Frontal cortex (tissue), 4 donors: ENCODE measurements around the gene GDNF. TPM values are rescaled to one million over a fixed set of nuclear protein-coding genes. Genes with fewer than 3 reads are reported as not detected.

ENCODE experiments used
- DNase-seq, 2 donors: peaks; one replicate each; pipeline ENCODE4 v3.0.0; 2012; ENCODE audit warnings: low spot score in 2 of 2
- FAIRE-seq: peaks from 2 replicates; lab custom pipeline; 2012; peaks lifted over from hg19 to GRCh38; lab: Jason Lieb, UNC
- total RNA-seq: library from RNA; depleted of rRNA; stranded (reverse); fragments of >200 nt; gene quantifications from one replicate; pipeline ENCODE4 v1.2.3, GENCODE V29; 2014
- donor health status: control.
- donor health status: control.
- donor health status: control.

Gene GDNF
- total RNA-seq, 1 donor from 2014 or later, result not detected

DNA sequence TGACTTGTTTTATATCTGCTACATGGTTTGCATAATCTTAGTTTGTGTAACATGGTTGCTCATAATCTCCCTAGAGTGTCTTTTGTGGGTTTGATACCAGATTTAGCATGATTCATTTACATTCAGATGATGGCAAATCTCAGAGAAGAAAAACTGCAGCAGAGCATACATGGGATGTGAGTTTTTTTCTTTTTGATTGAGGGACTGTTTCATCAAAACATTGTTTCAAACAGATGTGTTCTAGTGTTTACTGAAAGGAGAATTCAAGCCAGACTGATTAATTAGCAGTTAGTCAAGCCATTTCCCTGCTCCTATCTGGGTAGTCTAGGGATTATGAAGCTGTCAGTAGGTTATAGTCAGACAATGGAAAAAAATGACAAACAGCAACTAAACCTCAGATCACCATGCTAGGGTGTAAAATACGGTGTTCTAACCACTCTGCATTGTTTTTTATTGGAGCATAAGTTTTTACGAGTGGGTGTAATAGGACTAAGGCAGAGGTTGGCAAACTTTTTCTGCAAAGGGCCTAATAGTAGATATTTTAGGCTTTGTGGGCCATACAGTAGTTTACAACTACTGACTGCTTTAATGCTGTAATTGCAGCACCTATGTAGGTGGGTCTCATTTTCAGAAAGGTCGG lies 10.5 kb upstream of the GDNF start:
- DNase-seq (no peak), FAIRE-seq (no peak)

DNA sequence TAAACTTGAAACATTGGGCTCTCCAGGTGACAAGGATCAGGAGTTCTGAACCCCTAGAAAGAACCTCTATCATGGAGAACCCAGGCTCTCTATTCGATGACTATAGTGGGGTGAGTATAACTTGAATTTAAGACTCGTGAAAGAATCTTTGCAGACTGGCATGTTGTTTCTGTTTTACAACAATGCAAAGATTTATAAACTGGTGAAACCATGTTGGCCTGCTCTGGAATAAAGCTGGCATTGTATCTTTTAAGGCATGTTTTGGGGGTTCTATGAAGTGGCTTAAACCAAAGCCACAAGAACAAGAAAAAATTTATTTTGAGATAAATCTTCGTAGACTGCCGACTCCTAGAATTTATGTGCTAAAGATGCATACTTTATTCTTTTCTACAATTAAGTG lies 9.8 kb upstream of the GDNF start:
- DNase-seq (no peak), FAIRE-seq (no peak)

DNA sequence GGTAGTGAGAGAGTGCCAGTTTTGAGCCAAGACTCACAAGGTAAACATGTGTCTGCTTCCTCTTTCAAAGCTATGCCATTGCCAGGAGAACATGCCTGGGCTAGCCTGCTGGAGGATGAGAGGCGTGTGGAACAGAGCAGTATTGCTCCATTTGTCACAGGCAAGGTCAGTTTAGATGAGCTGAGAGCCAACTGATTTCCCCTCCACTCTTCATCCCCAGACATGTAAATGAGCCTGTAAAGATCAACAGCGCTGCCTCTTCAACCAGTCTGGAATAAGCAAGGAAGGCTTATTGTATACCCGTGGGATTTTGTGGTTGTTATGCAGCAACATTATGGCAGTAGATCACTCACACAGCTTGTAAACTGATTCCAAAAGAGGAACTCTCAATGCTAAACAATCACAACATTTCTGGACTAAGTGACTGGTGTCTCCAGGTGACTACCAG lies 8.2 kb upstream of the GDNF start:
- no peak for FAIRE-seq
- no peak for DNase-seq

DNA sequence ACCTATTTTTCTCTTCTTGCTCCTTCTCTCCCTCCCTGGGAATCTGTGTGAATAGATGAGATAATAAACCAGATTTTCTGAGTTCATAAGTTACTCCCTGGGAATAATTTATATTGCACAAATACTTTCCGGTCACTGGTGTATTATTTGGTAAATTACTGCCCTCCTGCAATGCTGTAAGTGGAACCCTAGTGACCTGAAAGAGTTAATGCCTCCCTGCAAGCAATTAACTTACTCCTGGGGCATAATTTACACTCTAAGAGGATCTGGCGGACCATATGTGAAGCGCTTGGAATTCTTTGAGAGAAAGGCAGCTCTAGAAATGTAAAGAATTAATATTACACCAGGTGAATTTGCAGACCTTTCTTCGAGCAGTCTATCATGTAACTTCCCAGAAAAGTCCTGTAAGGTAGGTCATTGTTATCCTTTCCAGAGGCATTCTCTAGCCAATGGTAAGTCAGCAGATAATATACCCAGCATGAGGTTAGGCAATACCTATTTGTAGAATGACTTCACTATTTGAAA lies 7.0 kb upstream of the GDNF start:
- no peak for DNase-seq
- FAIRE-seq, result no peak

DNA sequence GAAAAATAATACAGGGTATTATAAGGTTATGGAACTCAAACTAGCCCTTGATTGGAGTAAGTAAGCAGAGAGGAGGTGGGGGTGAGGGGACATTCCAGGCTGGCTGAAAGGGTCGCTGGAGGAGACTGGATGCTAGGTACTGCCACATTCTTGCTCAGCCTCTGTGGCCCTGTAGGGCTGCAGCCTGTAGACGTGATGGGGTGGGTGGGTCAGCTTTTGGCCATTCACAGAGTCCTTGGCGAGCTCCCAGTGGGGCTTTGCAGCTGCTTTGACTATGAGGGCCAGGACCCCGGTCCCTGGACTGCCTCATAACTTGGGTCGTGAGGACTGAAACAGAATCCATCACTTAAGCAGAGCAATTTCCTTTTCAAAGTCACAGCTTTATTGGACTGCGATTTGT lies 4.2 kb upstream of the GDNF start:
- no peak for DNase-seq
- FAIRE-seq, result no peak

DNA sequence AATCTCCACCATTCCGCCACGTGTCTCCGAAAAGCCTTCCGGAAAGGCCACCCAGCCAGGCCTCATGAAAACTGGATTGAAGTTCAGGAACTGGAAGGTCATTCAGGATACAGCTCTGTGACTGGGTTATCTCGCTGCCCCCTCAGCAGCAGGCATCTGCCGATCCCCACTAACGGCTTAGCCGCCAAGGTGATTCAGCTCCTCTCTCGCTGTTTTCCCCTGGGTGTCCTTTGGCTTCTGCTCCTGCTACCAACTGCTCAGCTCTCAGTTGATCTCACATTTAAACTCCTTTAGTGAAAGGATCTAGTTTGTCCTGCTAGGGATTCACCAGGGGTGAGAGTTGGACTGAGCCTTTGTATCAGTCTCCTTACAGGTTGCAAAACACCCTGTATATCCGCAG lies 2.2 kb upstream of the GDNF start:
- DNase-seq (no peak), FAIRE-seq (no peak)

DNA sequence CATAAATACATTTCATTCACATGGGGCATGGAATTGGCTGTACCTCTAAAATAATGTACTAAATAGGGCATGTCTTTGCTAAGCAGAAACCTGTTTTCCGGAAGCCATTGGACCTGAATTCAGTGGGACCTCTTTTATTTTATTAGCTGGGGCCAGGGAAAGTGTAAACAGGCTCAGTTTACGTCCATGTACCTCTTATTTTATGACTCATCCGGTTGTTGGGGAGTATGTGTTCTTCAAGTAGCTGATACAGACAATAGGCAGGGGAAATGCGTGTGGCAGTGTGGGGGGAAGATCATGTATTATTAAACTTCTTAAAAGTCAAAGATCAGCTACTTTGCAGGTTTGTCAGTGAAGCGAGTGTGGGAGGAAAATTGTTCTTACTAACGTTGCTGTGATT lies 1.4 kb upstream of the GDNF start:
- FAIRE-seq (no peak), DNase-seq (no peak)

DNA sequence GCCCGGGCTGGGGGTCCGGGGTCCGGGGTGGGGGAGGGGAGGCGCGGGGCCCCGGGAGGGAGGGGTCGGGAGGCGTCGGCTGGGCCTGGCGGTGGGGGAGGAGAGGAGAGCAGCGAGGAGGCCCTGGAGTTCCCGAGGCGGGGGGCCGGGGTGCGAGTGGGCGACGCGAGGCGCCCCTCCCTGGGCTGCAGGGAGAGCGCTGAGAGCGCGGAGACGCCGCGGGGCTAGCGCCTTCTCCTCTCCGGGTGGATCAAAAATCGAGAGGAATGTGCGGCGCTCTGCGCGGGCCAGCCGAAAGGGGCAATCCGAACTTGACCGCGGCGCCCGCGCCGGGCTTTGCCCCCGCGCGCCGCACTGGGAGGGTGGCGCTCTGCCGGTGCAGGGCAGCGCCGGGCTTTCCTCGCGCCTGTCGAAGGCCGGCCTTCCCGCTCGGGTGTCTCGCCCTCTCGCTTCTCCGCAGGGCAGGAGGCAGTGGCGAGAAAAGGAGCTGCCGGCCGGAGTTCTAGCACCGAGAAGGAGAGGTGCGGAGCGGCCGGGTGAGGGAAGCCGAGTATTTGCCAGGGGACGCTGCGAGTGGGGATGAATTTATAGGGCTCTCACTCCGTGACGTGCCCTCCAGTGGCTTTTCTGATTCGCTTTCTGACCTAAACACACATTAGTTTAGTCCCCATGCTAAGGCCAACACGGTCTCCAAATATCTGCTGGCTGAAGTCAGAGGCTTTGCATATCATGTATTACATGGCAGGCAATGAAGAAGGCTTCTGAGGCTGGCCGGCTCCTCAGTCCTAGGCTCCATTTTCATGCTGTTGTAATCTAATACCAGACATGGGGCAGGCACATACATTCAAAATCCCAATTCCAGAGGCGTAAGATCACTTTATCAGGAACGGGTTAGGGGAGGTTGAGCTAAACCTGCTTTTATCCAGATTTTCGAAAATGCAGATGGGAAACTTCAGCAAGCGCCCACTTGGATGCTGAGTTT lies 503 bp upstream of the GDNF start:
- no peak for FAIRE-seq

DNA sequence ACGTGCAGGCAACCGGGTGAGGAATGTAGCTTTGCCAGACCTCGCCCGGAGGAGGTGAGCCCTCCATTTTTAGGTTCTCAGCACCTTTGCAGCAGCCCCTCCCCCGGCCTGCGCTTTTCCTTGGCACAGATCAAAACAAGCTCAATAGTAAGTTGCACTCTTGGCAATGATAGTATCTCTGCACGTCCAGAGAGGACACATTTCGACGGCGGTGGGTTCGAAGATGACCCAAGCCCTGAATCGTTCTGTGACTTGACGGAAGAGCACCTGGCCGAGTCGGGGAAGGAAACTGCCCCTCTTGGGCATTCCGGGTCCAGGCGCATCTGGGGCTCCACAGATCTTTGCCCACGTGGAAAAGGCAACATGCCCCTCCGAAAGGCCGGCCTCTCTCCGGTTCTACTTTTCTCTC lies 904 bp downstream of the GDNF start:
- DNase-seq (peak in 1 of 2 donors; percentile 31), FAIRE-seq (no peak)

More for the DNA sequence above, 503 bp upstream of the GDNF start:
- peak in 1 of 2 donors; percentile 49 for DNase-seq

DNA sequence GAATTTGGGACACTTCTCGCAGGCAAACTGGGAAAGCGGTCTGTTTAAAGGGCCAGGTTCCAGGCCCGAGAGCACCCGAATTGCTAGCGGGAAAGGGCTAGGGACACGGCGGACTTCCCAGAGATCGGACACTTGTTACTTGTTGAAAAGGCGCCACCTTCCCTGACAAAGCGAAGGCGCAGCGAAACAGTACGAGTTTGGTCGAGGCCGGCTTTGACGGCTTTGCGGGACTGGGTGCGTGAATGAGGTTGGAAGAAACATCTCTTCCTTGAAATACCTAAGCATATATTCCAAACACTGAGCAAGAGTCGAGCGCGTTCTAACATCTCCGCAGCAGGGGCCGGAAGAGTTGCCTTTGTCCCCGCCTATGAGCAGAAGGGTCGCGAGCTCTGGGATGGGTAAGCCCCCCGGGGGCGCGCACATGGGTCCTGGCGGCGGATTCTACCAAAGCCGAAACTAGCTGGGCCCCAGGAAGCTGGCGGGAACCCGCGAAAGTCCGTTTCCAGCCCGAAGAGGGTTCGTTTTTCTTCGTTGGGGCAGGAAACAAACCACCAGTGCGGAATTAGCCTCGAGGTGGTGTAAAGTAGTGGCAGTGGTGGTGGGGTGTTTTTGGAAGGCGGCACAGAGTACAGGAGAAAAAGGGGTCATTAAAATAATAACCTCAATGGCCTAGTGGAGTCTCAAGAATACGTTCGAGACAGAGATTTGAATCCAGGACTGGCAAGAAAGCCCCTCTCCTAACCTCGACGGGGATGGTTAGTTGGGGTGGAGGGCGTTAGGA lies 1.5 kb downstream of the GDNF start:
- peak; percentile 29 to 62 for DNase-seq
- no peak for FAIRE-seq

DNA sequence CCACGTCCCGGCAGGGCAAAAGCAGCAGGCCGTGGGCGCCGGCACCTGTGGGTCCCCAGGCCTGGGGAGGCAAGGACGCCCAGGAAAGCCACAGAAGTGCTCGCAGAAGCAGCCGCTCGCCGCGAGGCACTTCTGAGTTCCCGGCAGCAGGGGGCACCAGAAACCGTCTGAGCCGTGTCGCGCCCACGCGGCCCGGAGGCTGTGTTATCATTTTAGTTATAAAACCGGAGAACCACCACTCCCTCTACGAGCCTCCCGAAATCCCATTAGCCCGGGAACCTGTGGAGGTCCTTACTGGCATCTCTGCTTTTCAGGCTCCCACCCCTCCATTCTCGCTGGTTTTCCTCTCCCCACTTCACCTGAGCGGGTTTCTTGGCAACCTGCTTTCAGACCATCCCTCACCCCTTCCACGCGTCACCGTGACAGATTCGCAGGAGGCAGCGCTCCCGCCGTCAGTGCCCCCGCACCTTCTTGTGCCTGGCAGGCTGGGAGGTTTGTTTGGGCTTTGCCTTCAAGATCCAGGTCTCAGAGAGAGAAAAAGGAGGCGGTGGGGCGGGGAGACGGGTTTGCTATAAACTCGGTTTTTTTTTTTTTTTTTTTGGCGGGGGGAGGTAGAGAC lies 2.3 kb downstream of the GDNF start:
- DNase-seq (peak; percentile 81 to 85), FAIRE-seq (no peak)

DNA sequence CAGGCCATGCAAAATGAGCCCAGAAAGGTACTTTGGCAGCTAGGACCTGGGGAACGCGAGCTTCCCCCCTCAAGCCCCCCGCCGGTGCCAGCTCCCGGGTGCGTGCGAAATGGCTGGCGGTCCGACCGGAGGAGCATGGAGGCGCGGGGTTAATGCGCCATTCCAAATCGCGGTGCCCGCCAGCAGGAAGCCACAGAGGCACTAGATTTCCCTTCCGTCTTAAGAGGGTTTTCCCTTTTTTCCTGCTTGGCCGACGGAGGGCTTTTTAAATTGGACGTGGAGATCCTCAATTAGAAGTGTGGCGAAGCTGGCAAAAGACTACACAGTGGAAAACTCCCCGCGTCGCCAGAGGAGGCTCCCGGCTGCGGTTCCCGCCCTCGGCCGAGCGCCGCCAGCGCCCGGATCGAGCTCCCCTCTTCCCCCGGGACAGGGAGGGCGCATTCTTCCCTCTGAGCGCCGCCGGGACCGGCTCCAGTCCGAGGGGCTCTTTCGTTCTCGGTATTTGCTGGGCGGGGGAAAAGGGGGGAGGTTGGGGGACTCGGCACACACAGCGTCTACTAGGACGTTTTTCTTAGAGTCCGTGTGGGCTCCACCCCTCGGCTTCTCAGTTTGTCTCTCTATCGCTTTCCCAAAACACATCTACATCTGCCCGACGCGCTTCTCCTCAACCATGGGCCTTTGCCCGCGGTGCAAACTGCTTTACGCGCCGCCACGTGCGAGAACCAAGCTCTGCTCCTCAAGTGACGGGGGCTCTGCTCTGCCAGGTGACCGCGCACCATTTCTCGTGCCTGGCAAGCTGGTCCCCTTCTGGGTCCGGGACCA lies 3.0 kb downstream of the GDNF start:
- DNase-seq, result peak; percentile 38 to 62
- no peak for FAIRE-seq

DNA sequence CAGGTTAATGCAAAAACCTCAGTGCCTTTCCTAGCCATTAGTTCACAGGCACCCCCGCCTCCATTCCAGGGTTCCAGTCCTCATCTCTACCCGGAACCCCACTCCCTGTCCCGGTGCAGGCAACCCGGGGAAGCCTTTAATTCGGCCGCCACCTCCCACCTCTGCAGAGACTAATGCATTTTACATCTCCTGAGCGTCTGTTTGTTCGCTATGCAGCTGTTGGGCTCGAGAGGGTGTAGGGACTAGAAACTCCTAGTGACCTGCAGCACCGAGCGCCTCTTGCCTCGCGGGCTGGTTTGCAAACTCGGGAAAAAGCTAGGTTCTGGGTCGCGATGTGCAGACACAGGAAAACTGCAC lies 3.6 kb downstream of the GDNF start:
- DNase-seq, result no peak

DNA sequence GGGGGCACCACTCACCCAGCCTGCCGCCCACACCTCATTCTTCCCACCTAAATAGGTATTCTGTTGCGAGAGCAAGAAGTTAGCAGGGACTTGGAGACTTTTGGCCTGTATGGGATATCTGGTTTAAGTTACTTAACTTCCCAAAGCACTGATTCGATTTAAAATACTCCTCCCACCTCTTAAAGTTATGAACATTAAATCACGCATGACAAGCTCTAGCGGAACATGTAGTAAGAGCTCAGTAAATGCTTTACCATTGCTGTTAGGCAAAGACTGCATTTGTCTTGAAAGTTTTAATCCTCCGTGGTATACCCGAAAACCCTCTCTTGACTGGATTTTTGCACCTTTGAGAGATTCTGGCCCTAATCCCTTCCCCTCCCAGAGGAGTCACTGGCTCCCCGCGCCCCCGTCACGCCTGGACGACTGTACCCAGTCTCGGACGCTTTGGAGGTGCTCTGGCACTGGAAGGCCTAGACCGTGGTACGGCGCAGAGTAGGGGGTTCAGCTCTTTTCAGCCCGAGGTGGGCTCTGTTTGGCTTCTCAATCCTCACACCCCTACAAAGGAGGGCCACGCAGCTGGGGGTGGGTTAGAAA lies 4.4 kb downstream of the GDNF start:
- DNase-seq (no peak), FAIRE-seq (no peak)

More for the DNA sequence above, 3.6 kb downstream of the GDNF start:
- FAIRE-seq, result no peak

DNA sequence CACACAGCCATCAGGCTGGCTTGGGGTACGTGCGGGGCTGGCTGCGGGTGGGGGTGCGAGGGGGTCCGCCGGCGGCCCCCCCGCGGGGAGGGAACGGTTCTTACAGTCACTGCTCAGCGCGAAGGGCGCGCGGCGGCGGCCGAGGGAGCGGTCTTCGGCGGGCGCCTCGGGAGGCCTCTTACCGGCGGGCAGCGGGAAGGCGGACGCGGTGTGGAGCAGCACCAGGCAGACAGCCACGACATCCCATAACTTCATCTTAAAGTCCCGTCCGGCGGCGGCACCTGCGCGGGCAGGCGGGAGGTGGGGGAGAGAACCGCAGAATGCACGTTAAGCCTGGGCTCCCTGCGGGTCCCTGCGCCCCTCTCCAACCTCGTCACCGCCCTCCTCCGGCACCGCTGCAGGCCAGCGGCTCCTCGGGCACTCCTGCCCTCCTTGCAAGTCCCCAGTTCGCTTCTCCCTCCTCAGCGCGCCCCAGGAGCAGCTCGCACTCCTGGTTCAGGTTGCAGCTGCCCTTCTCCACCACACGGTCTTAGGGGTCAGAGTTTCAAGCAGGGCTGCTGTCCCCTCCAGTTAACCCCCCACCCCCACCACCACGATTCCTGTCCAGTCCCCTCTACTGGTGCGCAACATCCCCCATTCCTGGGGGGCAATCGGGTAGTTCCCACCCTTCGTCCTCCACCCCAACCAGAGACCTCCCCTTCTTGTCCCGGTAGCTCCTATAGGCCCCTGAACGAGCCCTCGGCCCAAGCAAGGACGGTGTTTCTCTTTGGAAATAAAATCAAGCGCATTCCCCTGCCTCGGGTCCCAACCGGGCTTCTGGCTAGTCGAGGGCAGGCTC lies 5.1 kb downstream of the GDNF start:
- FAIRE-seq (no peak), DNase-seq (peak in 1 of 2 donors; percentile 53)

DNA sequence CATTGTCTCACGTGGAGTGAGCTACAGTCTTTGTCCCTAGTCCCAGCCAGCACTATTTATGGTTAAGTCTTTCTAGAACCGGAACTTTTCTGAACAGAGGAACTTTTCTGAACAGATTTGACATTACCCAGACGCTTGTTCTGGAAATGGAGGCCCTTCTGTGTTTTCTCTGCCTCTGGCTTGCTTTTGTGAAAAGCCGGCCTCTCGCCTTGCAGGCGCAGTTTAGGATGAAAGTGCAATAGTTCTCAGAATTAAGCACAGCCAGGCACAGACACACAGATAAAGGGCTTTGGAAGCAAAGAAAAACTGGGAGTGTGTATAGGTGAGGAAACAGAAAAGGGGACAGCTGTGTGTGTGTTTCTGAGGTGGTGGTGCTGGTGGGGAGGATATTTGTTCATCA lies 5.9 kb downstream of the GDNF start:
- FAIRE-seq (no peak), DNase-seq (peak in 1 of 2 donors; percentile 30)

DNA sequence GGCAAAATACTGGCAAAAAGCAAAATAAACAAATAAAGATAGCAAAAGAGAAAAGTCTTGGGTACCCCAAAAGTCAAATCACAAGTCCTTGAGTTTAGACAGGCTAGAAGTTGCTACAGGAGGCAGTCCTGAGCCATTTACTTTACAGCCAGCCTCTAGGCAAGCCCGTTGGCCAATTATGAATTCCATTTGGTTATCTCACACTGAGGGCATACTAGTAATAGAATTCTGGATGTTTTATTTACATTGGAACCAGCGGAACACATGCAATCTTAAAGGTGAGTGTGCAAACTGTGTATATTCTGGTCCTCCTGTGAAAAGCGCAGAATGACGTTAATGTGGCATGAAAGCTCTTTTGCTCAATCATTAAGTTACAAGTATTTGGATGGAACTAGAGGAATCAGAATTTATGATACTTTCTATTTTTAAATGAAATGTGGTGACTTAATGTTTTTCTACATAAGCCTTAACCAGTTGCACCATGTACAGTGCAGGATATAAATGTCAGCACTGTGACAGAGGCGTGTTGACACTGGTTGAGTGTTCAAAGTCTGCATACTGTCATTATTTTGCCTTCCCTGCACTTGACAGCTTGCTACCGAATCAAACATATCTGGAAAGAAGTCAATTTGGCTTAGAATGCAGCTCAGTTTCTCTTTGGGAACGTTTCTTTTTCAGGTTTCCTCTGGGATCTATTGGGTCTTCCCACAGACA lies 7.9 kb downstream of the GDNF start:
- FAIRE-seq (no peak), DNase-seq (no peak)
